Measurements from ENCODE around the gene GRPEL2. TPM values are rescaled to one million over a fixed set of nuclear protein-coding genes. Genes with fewer than 3 reads are reported as not detected.

The GRPEL2 gene
- total RNA-seq, 1 donor from 2014 or later, result 11.0 TPM

- DNase-seq (ENCODE audit: low spot score), result no peak
- intact Hi-C loops (cut with DNase I), result no loop called here
Observed at GRCh38 chr5:149352169-149352568, 6.9 kb downstream of the GRPEL2 start.

GRCh38 chr5:149353911-149354310 is 8.6 kb downstream of the GRPEL2 start:
- intact Hi-C loops (cut with DNase I), result no loop called here

GRCh38 chr5:149355688-149356087 is 10.4 kb downstream of the GRPEL2 start:
- intact Hi-C loops (cut with DNase I), result loop anchor here (5.0 kb wide), 1 partner anchor 88 kb away; no protein-coding TSS in a partner anchor
- no peak for DNase-seq (ENCODE audit: low spot score)

More at GRCh38 chr5:149353911-149354310, 8.6 kb downstream of the GRPEL2 start:
- no peak for DNase-seq (ENCODE audit: low spot score)

- intact Hi-C loops (cut with DNase I), result loop anchor here (5.0 kb wide), 1 partner anchor 89 kb away; no protein-coding TSS in a partner anchor
- no peak for DNase-seq (ENCODE audit: low spot score)
Observed at GRCh38 chr5:149356391-149356790, 11.1 kb downstream of the GRPEL2 start.

- DNase-seq (ENCODE audit: low spot score), result peak; percentile 98
- intact Hi-C loops (cut with DNase I), result loop anchor here (5.0 kb wide), 1 partner anchor 90 kb away; no protein-coding TSS in a partner anchor
Observed at GRCh38 chr5:149357370-149358293, 12.3 kb downstream of the GRPEL2 start, which contains the start of gene PCYOX1L. Gene PCYOX1L, plus strand, starts transcription at chr5:149358046. Its CDS starts 23 bp downstream, at chr5:149358069.

GRCh38 chr5:149358294-149358651 is 13.0 kb downstream of the GRPEL2 start:
- intact Hi-C loops (cut with DNase I), result loop anchor here (5.0 kb wide), 1 partner anchor 91 kb away; no protein-coding TSS in a partner anchor
- DNase-seq (ENCODE audit: low spot score), result no peak

- intact Hi-C loops (cut with DNase I), result loop anchor here (5.0 kb wide), 1 partner anchor 92 kb away; no protein-coding TSS in a partner anchor
- DNase-seq (ENCODE audit: low spot score), result no peak
Observed at GRCh38 chr5:149358868-149359495, 13.7 kb downstream of the GRPEL2 start.

- DNase-seq (ENCODE audit: low spot score), result no peak
- intact Hi-C loops (cut with DNase I), result no loop called here
Observed at GRCh38 chr5:149360272-149360671, 15.0 kb downstream of the GRPEL2 start.

GRCh38 chr5:149362541-149362940 is 17.2 kb downstream of the GRPEL2 start:
- intact Hi-C loops (cut with DNase I), result no loop called here
- DNase-seq (ENCODE audit: low spot score), result no peak

GRCh38 chr5:149363358-149363757 is 18.1 kb downstream of the GRPEL2 start:
- intact Hi-C loops (cut with DNase I), result no loop called here
- DNase-seq (ENCODE audit: low spot score), result no peak

- no peak for DNase-seq (ENCODE audit: low spot score)
- intact Hi-C loops (cut with DNase I), result no loop called here
Observed at GRCh38 chr5:149363936-149364335, 18.6 kb downstream of the GRPEL2 start.

- intact Hi-C loops (cut with DNase I), result loop anchor here (5.0 kb wide), 1 partner anchor 203 kb away; no protein-coding TSS in a partner anchor
- DNase-seq (ENCODE audit: low spot score), result no peak
Observed at GRCh38 chr5:149364719-149365118, 19.4 kb downstream of the GRPEL2 start.

- no peak for DNase-seq (ENCODE audit: low spot score)
- intact Hi-C loops (cut with DNase I), result loop anchor here (5.0 kb wide), 1 partner anchor 202 kb away; no protein-coding TSS in a partner anchor
Observed at GRCh38 chr5:149365418-149365817, 20.1 kb downstream of the GRPEL2 start.

GRCh38 chr5:149366169-149366729 is 20.9 kb downstream of the GRPEL2 start:
- intact Hi-C loops (cut with DNase I), result loop anchor here (5.0 kb wide), 1 partner anchor 201 kb away; no protein-coding TSS in a partner anchor
- no peak for DNase-seq (ENCODE audit: low spot score)

- intact Hi-C loops (cut with DNase I), result loop anchor here (5.0 kb wide), 1 partner anchor 200 kb away; no protein-coding TSS in a partner anchor
- no peak for DNase-seq (ENCODE audit: low spot score)
Observed at GRCh38 chr5:149367249-149367971, 22.1 kb downstream of the GRPEL2 start.

GRCh38 chr5:149367972-149368645 is 22.8 kb downstream of the GRPEL2 start:
- intact Hi-C loops (cut with DNase I), result loop anchor here (2.0 to 5.0 kb wide), 2 partner anchors 51 to 199 kb away; no protein-coding TSS in a partner anchor
- DNase-seq (ENCODE audit: low spot score), result no peak

- DNase-seq (ENCODE audit: low spot score), result no peak
- intact Hi-C loops (cut with DNase I), result loop anchor here (5.0 kb wide), 1 partner anchor 104 kb away; no protein-coding TSS in a partner anchor
Observed at GRCh38 chr5:149370878-149371277, 25.6 kb downstream of the GRPEL2 start.

- intact Hi-C loops (cut with DNase I), result loop anchor here (5.0 kb wide), 1 partner anchor 104 kb away; no protein-coding TSS in a partner anchor
- no peak for DNase-seq (ENCODE audit: low spot score)
Observed at GRCh38 chr5:149371296-149371962, 26.1 kb downstream of the GRPEL2 start.

Data from cardiac septum (tissue), 1 donor.